GM18519 (cell line): ENCODE data around the gene ZNF174.

ENCODE experiments used
- ATAC-seq: cut with Tn5 transposase; IDR thresholded peaks from one replicate; pipeline ENCODE4 v1.9.1; 2021; ENCODE audit warnings: mild to moderate bottlenecking, moderate library complexity; ENCODE audit not compliant: unreplicated experiment, low FRiP score

ZNF174 gene

DNA sequence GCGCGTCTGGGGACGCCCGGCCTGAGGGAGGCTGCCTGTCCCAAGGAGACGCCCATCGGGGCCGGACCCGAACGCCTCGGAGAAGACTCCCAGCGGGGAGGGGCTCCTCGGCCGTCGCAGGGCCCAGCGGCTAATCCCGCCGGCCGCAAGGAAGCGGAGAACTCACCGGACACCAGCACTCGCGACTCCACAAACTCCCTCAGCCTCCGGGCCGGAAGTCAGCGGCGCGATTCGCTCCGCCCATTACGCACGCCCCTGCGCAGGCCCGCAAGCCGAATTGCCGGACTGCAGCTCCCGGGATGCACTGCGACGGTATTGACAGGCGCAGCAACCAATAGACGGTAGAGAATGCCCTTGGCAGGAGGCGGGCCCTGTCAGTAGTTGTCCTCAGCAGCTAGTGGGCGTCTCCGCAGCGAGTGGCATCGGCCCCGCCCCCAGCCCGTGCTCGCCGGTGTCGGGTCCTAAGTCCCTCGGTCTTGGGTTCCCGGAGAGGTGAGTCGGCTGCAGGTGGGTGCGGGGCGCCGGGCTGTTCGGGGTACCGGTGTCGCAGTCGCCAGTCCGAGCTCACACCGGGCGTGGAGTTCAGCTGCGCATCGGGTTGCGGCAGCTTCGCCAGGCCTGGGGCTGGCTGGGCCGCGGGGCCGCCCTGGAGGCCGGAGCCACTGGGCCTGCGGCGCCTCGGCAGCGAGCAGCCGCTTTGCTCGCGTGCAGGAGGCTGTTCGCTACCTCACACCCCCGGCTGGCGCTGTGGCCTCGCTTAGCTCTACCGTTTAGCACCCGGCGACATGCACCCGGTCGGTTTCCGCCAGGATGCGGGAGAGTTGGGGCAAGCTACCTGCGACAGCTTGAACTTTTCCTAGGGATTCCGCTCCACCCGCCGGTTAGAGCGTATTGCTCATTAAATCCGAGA is at the start of gene ZNF174, which contains the start of gene ZSCAN32:
ZNF174 (plus strand) TSS at position 437 of the 910 bp plus-strand sequence. CDS start 790 bp downstream, outside the sequence.
ZSCAN32 (minus strand) TSS at position 226 of the 910 bp plus-strand sequence. CDS start 3,447 bp downstream, outside the sequence.
- ATAC-seq, result peak; percentile 91

DNA sequence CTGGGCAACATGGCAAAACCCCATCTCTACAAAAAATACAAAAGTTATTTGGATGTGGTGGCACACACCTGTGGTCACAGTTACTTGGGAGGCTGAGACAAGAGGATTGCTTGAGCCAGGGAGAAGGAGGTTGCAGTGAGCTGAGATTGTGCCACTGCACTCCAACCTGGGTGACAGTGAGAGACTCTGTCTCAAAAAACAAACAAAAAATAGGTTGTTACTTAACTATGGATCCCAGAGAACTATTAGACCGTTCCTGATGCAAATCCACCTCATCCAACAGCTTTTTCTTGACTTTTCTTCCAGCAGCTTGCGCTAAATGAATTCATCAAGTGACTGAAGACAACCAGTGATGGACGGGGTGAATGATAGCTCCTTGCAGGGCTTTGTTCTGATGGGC is 45.4 kb upstream of the ZNF174 start, which contains the start of gene OR2C1:
OR2C1 (plus strand) TSS at position 301 of the 400 bp plus-strand sequence; CDS start at position 353, 52 bp downstream.
- no peak for ATAC-seq

DNA sequence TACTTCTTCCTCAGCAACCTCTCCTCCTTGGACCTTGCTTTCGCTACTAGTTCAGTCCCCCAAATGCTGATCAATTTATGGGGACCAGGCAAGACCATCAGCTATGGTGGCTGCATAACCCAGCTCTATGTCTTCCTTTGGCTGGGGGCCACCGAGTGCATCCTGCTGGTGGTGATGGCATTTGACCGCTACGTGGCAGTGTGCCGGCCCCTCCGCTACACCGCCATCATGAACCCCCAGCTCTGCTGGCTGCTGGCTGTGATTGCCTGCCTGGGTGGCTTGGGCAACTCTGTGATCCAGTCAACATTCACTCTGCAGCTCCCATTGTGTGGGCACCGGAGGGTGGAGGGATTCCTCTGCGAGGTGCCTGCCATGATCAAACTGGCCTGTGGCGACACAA is 44.9 kb upstream of the ZNF174 start:
- ATAC-seq, result no peak

DNA sequence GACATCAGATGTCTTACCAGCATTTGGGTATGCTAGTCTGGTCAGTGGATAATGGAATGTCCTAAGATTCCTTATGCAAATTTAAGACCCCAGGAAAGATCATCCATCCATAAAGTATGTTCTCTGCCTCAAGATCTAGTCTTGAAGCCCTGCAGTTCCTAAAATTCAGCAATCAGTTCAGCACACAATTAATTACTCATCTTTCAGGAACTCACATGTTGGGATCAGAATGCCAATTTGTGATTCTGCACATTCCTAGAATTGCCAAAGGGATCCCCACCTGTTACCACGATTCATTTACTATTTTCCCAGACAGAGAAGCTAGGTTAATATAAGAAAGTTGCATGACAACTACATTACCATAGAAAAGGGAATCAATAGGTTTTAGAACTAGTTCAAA is 42.1 kb upstream of the ZNF174 start:
- ATAC-seq, result no peak

GRCh38 chr16:3362931-3363330 is 38.1 kb upstream of the ZNF174 start:
- no peak for ATAC-seq

DNA sequence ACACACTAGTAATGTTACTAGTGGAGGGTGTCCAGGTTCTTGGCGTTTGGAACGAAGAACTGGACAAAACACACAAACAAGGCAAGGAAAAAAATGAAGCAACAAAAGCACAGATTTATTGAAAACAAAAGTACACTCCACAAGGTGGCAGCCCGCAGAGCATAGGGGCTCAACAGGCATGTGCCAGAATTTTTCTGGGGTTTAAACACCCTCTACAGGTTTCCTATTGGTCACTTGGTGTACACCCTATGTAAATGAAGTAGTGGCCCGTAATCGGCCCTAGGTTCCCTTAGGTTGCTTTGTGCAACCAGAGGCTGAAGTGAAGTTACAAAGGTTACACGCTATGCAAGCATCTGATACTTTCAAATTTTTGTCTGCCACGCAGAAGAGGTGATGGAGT is 37.2 kb upstream of the ZNF174 start:
- ATAC-seq, result no peak

DNA sequence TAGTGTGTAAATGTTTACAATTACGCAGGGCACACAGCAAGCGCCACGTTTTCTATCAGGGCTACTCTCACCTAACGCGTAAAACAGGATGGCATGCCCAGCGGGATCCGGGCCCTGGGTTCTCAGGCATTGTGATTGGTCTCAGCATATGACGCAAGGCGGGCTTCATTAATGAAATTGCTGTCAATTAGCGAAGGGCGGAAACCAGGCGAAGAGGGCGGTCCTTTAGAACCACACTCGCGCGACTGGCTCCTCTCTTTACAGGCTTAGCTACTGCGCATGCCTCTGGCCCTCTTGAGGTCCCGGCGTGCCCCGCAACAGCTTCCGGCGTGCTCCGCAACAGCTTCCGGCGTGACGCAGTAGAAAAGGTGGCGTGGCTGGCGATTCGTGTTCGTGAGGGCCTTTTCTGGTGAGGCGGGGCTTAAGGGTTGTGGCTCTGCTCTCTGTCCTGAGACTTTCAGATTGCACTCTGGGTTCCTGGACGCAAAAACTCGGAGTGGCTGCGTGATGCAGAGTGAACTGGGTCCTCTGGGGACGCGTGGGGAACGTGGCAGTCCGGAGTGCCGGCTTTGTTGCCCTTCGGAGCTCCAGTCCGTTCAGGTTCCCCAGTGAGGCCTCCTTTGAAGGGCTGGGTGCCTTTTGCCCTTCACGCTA is 36.1 kb upstream of the ZNF174 start:
- no peak for ATAC-seq

DNA sequence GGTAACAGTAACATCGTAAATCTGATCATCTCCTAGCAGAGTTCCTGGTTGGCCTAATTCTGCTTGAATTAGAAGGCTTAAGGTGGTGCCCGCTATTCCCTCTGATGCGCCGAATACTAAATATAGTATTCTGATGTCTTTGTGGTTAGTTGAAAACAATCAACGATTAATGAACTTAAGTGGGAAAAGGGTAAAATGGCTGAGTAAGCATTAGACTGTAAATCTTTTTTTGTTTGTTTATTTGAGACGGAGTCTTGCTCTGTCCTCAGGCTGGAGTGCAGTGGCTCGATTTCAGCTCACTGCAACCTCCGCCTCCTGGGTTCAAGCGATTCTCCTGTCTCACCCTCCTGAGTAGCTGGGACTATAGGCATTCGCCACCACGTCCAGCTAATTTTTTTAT is 31.9 kb upstream of the ZNF174 start:
- no peak for ATAC-seq

GRCh38 chr16:3375680-3376079 is 25.3 kb upstream of the ZNF174 start:
- no peak for ATAC-seq

DNA sequence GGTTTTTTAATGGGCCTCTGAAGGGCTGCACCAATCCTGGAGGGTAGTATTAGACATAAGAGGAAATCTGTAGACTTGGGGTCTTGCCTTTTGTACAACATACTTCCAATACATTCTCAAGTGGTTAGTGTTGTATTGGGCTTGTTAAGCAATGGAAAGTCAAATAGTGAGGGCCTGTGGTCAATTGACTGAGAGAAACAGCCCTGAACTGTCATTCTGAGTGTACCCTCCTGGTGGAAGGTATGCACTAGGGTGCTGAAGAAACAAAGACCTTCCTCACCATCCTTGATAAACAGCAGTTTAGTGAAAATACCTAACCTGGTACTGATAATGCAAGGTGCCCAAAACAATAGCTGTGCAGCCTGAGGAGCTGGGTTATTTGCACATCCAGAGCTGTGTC is 23.1 kb upstream of the ZNF174 start:
- no peak for ATAC-seq

- no peak for ATAC-seq
These were observed 18.0 kb upstream of the ZNF174 start for GRCh38 chr16:3383045-3383448.

- ATAC-seq, result no peak
These were observed 12.7 kb upstream of the ZNF174 start for GRCh38 chr16:3388325-3388724.

DNA sequence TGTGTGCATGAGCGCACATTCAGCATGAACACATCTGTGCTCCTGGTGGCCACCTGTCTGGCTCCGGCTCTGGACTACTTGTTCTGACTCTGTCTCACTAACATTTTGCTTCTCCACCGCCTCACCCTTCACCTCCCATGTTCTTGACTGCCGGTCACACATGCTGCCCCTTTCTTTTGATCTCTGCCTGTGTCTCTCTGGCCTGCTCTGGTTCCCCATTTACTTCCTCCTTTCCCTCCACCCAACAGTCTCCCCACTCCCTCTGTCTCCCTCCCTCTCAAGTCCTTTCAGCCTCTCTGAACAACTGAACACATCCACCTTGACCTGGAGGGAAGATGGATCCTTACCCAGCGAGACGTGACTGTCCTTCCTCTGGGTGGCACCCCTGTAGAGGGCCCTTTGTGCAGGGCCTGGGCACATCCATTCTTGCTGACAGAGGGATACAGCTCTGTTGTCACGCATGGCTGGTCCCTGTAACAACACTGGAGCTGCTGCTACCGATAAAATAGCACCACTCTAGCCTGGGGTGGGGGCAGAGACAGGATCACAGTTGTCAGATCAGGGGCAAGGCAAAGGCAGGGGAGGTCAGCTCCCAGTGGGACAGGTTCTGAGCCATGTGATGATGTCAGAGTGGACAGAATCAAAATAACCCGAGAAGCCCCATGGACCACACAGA is 11.2 kb upstream of the ZNF174 start:
- no peak for ATAC-seq

DNA sequence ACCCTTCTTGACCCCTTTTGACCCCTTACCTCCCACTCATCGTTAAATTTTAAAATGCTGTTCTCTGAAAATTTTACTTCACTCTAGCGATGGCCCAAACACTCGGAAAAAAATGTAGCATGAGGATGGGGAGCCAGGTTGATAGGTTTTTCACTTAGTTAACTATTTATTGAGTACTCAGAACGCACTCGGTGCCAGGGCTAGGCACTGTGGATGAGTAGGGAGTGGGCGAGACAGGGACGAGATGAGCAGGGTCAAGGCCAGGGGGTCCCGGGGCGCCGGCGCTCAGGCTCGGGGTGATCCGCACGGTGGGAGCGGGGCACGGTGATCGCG is 603 bp upstream of the ZNF174 start:
- no peak for ATAC-seq

DNA sequence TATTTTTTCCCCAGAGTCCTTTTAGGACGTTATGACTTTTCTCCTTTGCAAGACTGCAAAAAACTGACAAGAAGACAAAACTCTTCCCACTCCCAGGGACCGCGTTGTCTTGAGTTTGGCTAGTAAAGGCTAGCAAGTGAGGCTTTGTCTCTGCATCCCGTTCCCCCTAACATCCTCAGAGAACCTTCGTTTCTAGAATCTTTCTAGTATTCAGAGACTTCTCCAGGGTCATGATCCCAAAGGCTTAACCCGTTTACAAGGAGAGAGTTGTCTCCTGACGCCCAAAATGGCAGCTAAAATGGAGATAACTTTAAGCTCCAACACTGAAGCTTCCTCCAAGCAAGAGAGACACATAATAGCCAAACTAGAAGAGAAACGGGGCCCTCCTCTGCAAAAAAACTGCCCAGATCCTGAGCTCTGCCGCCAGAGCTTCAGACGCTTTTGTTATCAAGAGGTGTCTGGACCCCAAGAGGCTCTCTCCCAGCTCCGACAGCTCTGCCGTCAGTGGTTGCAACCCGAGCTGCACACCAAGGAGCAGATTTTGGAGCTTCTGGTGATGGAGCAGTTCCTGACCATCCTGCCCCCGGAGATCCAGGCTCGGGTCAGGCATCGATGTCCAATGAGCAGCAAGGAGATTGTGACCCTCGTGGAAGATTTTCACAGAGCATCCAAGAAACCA is 843 bp downstream of the ZNF174 start:
- ATAC-seq, result no peak

- no peak for ATAC-seq
These were observed 7.7 kb downstream of the ZNF174 start for GRCh38 chr16:3408561-3409197.

DNA sequence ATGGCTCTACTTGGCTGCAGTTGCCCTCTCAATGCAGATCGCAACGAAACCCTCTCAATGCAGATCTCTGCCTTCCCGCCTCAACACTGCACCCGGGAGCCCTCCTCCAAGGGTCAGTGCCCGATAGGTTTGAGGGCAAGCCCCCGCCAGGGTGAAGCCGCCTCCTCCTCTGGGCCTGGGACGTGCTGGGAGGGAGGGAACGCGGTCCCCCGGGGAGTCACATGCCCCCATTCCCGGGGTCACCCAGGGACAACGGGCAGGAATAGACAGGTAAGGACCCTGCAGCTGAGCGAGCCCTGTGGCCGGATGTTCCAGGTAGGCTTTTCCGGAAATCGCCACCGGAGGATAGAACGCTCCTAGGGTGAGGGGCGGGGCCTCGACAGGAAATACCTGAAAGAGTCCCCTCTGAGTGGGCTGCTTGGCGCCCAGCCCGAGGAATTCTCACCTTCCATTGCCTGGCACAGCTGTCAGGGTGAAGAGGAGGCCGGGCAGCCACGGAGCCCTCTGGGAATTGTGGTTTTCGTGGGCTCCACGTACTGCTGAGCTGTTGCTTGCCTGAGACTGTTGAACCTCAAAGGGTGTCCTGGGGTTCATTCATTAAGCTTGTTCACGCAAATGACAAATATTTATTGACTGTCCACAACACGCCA is 12.8 kb downstream of the ZNF174 start:
- no peak for ATAC-seq

DNA sequence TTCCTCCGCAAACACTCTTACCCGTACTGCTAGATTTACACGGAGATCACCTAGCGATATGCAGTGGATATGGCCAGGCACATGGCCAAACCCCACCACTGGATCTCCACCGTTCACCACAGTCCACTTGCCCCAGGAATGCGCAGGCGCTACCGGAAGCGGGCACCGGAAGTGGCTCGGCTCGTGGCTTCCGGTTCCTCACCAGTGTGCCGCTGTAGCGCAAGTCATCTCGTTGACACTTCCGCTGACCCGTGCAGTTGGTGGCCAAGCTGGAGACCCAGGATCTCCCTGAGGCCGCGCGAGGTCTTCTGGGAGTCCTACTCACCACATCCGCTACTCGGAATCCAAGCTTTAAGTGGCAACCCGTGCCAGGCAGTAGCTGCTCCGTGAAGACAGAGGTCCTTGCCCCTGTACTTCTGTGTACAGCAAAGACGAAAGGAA is 30.8 kb downstream of the ZNF174 start:
- ATAC-seq, result no peak

DNA sequence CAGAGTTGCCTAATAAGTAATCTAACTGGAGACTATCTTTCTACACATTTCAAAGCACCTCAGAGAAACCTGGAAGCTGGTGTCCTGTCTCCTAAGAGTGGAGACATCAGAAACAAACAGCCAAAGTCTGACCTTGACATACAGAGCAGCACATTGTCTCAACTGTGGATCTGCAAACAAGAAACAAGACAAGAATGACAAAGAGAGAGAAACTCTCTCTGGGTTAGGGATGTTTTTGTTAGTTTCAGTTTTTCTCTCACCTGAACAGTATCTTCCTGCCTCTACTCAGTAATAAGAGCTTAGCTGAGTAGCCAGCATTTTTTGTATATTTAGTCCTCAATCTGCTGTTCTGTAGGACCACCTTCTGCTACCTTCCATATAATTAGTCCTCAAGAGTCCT is 33.4 kb downstream of the ZNF174 start:
- no peak for ATAC-seq

- ATAC-seq, result no peak
These were observed 38.6 kb downstream of the ZNF174 start for GRCh38 chr16:3439637-3440036.
